H1 (cell line): ENCODE data around the gene KTN1. TPM values are rescaled to one million over a fixed set of nuclear protein-coding genes. Genes with fewer than 3 reads are reported as not detected.

Experiments used
- CTCF ChIA-PET: fragments of 300-600 bp; sonication (Branson Sonifier 250); formaldehyde crosslinking; loops from one replicate; lab custom pipeline; 2021; ENCODE audit not compliant: partially characterized antibody; lab: Charles Lee
- POLR2A ChIA-PET: fragments of 300-600 bp; sonication (Branson Sonifier 250); formaldehyde crosslinking; loops from one replicate; lab custom pipeline; 2021; ENCODE audit warnings: inconsistent platforms; ENCODE audit not compliant: partially characterized antibody; lab: Charles Lee
- DNase-seq, 2 experiments: peaks; one replicate each; pipeline versions ENCODE4 v3.0.0 to v3.0.0-alpha.2; 2010 to 2022; ENCODE audit warnings: low spot score in 2 of 2, low read depth in 1 of 2, mixed read lengths in 1 of 2
- FAIRE-seq: peaks from 2 replicates; lab custom pipeline; 2011; peaks lifted over from hg19 to GRCh38; lab: Jason Lieb, UNC
- H2AFZ ChIP-seq: 2 replicates; pipeline ENCODE4 v1.8.1; 2012; ENCODE audit warnings: low read length, inconsistent platforms
- H2AK5ac ChIP-seq: 2 replicates; pipeline ENCODE4 v1.6.1; 2013; ENCODE audit warnings: low read depth, low read length
- H2BK120ac ChIP-seq: replicated peaks from 2 replicates; pipeline ENCODE3; 2013; ENCODE audit warnings: low read depth, low read length, inconsistent platforms
- H2BK12ac ChIP-seq: 2 replicates; pipeline ENCODE4 v1.6.1; 2013; ENCODE audit warnings: low read depth, low read length
- H2BK15ac ChIP-seq: 2 replicates; pipeline ENCODE4 v1.6.1; 2013; ENCODE audit warnings: low read length
- H2BK20ac ChIP-seq: 2 replicates; pipeline ENCODE4 v1.6.1; 2013; ENCODE audit warnings: low read length
- H2BK5ac ChIP-seq: 2 replicates; pipeline ENCODE4 v1.6.1; 2013; ENCODE audit warnings: low read depth, low read length
- H3K14ac ChIP-seq: 2 replicates; pipeline ENCODE4 v1.6.1; 2013; ENCODE audit warnings: inconsistent platforms; ENCODE audit not compliant: insufficient read length
- H3K18ac ChIP-seq: 2 replicates; pipeline ENCODE4 v1.6.1; 2013; ENCODE audit warnings: low read length; ENCODE audit errors: extremely low read depth
- H3K23ac ChIP-seq: 2 replicates; pipeline ENCODE4 v1.6.1; 2013; ENCODE audit warnings: inconsistent platforms; ENCODE audit not compliant: insufficient read length
- H3K23me2 ChIP-seq: 2 replicates; pipeline ENCODE4 v1.6.1; 2013; ENCODE audit warnings: low read depth, low read length
- H3K27ac ChIP-seq: 2 replicates; pipeline ENCODE4 v1.6.1; 2011; ENCODE audit warnings: low read depth, low read length, inconsistent platforms
- H3K27me3 ChIP-seq, 4 experiments: replicated peaks in 1 of 4; 1 replicate in 1 of 4; 2 replicates in 3 of 4; pipeline versions ENCODE4 v1.6.1 to v1.8.1; 2011 to 2013; ENCODE audit warnings: low read length in 3 of 4, mild to moderate bottlenecking in 3 of 4, inconsistent platforms in 2 of 4, mixed read lengths in 2 of 4, moderate library complexity in 1 of 4; ENCODE audit not compliant: control insufficient read depth in 3 of 4, insufficient read depth in 3 of 4; ENCODE audit errors: extremely low read depth in 1 of 4
- H3K36me3 ChIP-seq, 4 experiments: 2 replicates each; pipeline versions ENCODE4 v1.6.1 to v1.8.1; 2011 to 2013; ENCODE audit warnings: mild to moderate bottlenecking in 4 of 4, low read length in 3 of 4, moderate library complexity in 2 of 4, control low read depth in 1 of 4, inconsistent platforms in 1 of 4; ENCODE audit not compliant: insufficient read depth in 4 of 4, control insufficient read depth in 2 of 4
- H3K4ac ChIP-seq: replicated peaks from 2 replicates; pipeline ENCODE3; 2013; ENCODE audit warnings: low read length, low read depth, mixed read lengths, inconsistent platforms; ENCODE audit not compliant: insufficient read length
- H3K4me1 ChIP-seq, 4 experiments: replicated peaks in 1 of 4; 1 replicate in 1 of 4; 2 replicates in 3 of 4; pipeline versions ENCODE4 v1.6.1 to v1.8.1; 2011 to 2013; ENCODE audit warnings: low read length in 3 of 4, inconsistent platforms in 2 of 4, mixed read lengths in 1 of 4; ENCODE audit not compliant: insufficient read depth in 4 of 4, control insufficient read depth in 3 of 4
- H3K4me2 ChIP-seq, 2 experiments: 2 replicates each; pipeline versions ENCODE4 v1.6.1 to v1.8.1; 2011 to 2013; ENCODE audit warnings: low read depth in 2 of 2, low read length in 2 of 2, control low read depth in 1 of 2, inconsistent platforms in 1 of 2, mild to moderate bottlenecking in 1 of 2; ENCODE audit not compliant: insufficient read depth in 1 of 2
- H3K4me3 ChIP-seq, 4 experiments: fragments of 200-600, 300-600 bp in 1 of 4; sonication (generic), shearing (Covaris generic), sonication (Bioruptor Twin) in 1 of 4; 2 replicates each; pipeline versions ENCODE4 v1.5.1 to v1.8.1; 2011 to 2016; ENCODE audit warnings: low read length in 4 of 4, low read depth in 3 of 4, control low read depth in 2 of 4, inconsistent platforms in 2 of 4, mild to moderate bottlenecking in 2 of 4, mixed read lengths in 1 of 4, moderate library complexity in 1 of 4; ENCODE audit not compliant: insufficient read depth in 2 of 4; ENCODE audit errors: extremely low read depth in 1 of 4
- H3K56ac ChIP-seq: replicated peaks from 2 replicates; pipeline ENCODE3; 2013; ENCODE audit warnings: low read depth, mild to moderate bottlenecking, mixed read lengths, low read length, inconsistent platforms; ENCODE audit not compliant: insufficient read length
- H3K79me1 ChIP-seq: 2 replicates; pipeline ENCODE4 v1.6.1; 2013; ENCODE audit warnings: low read depth, low read length, control low read depth
- H3K79me2 ChIP-seq, 2 experiments: 2 replicates each; pipeline versions ENCODE4 v1.6.1 to v1.8.1; 2012 to 2013; ENCODE audit warnings: low read length in 2 of 2, mild to moderate bottlenecking in 2 of 2, inconsistent platforms in 1 of 2; ENCODE audit not compliant: insufficient read depth in 2 of 2, control insufficient read depth in 1 of 2
- H3K9ac ChIP-seq, 4 experiments: replicated peaks in 1 of 4; 1 replicate in 1 of 4; 2 replicates in 3 of 4; pipeline versions ENCODE4 v1.6.1 to v1.8.1; 2011 to 2013; ENCODE audit warnings: low read depth in 3 of 4, low read length in 3 of 4, control low read depth in 2 of 4, mild to moderate bottlenecking in 2 of 4, moderate library complexity in 2 of 4, inconsistent platforms in 1 of 4; ENCODE audit errors: extremely low read depth in 1 of 4
- H3K9me3 ChIP-seq, 2 experiments: 2 replicates each; pipeline versions ENCODE4 v1.6.1 to v1.8.1; 2012 to 2013; ENCODE audit warnings: mild to moderate bottlenecking in 2 of 2, moderate library complexity in 2 of 2, control low read depth in 1 of 2, inconsistent platforms in 1 of 2, low read depth in 1 of 2, low read length in 1 of 2, mixed read lengths in 1 of 2; ENCODE audit not compliant: insufficient read depth in 2 of 2
- H4K20me1 ChIP-seq, 2 experiments: replicated peaks in 1 of 2; 2 replicates each; pipeline versions ENCODE3 to v1.8.1; 2011 to 2013; ENCODE audit warnings: inconsistent platforms in 2 of 2, low read length in 2 of 2, mild to moderate bottlenecking in 1 of 2; ENCODE audit not compliant: insufficient read depth in 2 of 2, control insufficient read depth in 1 of 2
- H4K5ac ChIP-seq: 2 replicates; pipeline ENCODE4 v1.6.1; 2013; ENCODE audit warnings: low read length, low read depth, mixed read lengths, inconsistent platforms; ENCODE audit not compliant: insufficient read length
- H4K8ac ChIP-seq: 2 replicates; pipeline ENCODE4 v1.8.0; 2013; ENCODE audit warnings: mild to moderate bottlenecking, moderate library complexity, low read length, inconsistent platforms; ENCODE audit not compliant: insufficient read depth; ENCODE audit errors: extremely low read depth
- H4K91ac ChIP-seq: replicated peaks from 2 replicates; pipeline ENCODE3; 2013; ENCODE audit warnings: low read length, mixed read lengths, inconsistent platforms; ENCODE audit not compliant: insufficient read length
- ASH2L ChIP-seq: fragments of 200-600, 300-600 bp; sonication (generic); IDR thresholded peaks from one replicate; pipeline ENCODE4 v1.7.1; 2017; ENCODE audit warnings: low read length
- ATF2 ChIP-seq: IDR thresholded peaks from 2 replicates; pipeline ENCODE4 v1.6.1; 2012; ENCODE audit warnings: low read length, inconsistent platforms
- BCL11A ChIP-seq, 2 experiments: IDR thresholded peaks; one replicate each; pipeline ENCODE4 v1.6.1; 2011; ENCODE audit warnings: low read depth in 2 of 2, low read length in 2 of 2, mild to moderate bottlenecking in 2 of 2
- CEBPB ChIP-seq: IDR thresholded peaks from 2 replicates; pipeline ENCODE4 v1.6.1; 2012; ENCODE audit warnings: low read depth, low read length
- CREB1 ChIP-seq: IDR thresholded peaks from 2 replicates; pipeline ENCODE4 v1.6.1; 2012; ENCODE audit warnings: inconsistent platforms
- GTF2F1 ChIP-seq: IDR thresholded peaks from 2 replicates; pipeline ENCODE4 v1.6.1; 2012; ENCODE audit warnings: low read depth, low read length, improper control_type of control experiment, borderline replicate concordance
- HDAC6 ChIP-seq: IDR thresholded peaks from one replicate; pipeline ENCODE4 v1.7.1; 2012; ENCODE audit warnings: low read depth, mild to moderate bottlenecking, inconsistent platforms, low read length, moderate library complexity
- KDM1A ChIP-seq: fragments of 200-600, 300-600 bp; sonication (generic); IDR thresholded peaks from 2 replicates; pipeline ENCODE4 v1.7.1; 2016; ENCODE audit warnings: mild to moderate bottlenecking, low read length, borderline replicate concordance
- KDM4A ChIP-seq: IDR thresholded peaks from one replicate; pipeline ENCODE4 v1.7.1; 2012; ENCODE audit warnings: low read depth, mild to moderate bottlenecking, moderate library complexity, low read length, inconsistent platforms; ENCODE audit not compliant: severe bottlenecking
- NANOG ChIP-seq: IDR thresholded peaks from 2 replicates; pipeline ENCODE4 v1.6.1; 2011; ENCODE audit warnings: low read length, low read depth, mild to moderate bottlenecking, inconsistent platforms; ENCODE audit not compliant: insufficient read depth, poor library complexity, severe bottlenecking
- SRF ChIP-seq: IDR thresholded peaks from 2 replicates; pipeline ENCODE4 v1.6.1; 2011; ENCODE audit warnings: mild to moderate bottlenecking, low read depth, low read length, moderate library complexity
- YY1 ChIP-seq: IDR thresholded peaks from 2 replicates; pipeline ENCODE4 v1.6.1; 2011; ENCODE audit warnings: low read depth, mild to moderate bottlenecking, low read length
- WGBS, 2 experiments: shearing (Covaris generic) in 1 of 2; methylation state at CpG; one replicate each; pipeline versions ENCODE4 v1.1.6 to v1.1.7; 2013 to 2015; ENCODE audit warnings: low lambda C conversion rate in 2 of 2, mixed read lengths in 2 of 2, inconsistent platforms in 1 of 2, low coverage in 1 of 2, missing lambda C conversion rate in 1 of 2; ENCODE audit not compliant: insufficient replicate concordance in 2 of 2, insufficient coverage in 1 of 2, insufficient read length in 1 of 2; ENCODE audit errors: extremely low coverage in 1 of 2, missing lambda C conversion rate in 1 of 2; 5-methylcytosine and 5-hydroxymethylcytosine counted together
- polyA plus RNA-seq, 7 experiments: library from polyadenylated mRNA; depleted of rRNA in 3 of 7; stranded (reverse) in 5 of 7; unstranded in 2 of 7; fragments of >200 nt in 5 of 7; fragments of 200-250 nt in 2 of 7; gene quantifications; 1 replicate in 5 of 7; 2 replicates in 1 of 7; 4 replicates in 1 of 7; pipeline versions ENCODE4 v1.2.1 to v1.2.3, GENCODE V29; 2011 to 2013; ENCODE audit warnings: missing spikeins in 2 of 7, mixed read lengths in 2 of 7
- total RNA-seq: library from RNA; stranded (reverse); fragmentation: NEBNext Ultra II Directional; extraction: Animal tissue kit (Norgen Biotek cat#: 25700); gene quantifications from 2 replicates; pipeline ENCODE4 v1.2.1, GENCODE V29; 2021
- TF ChIP-seq, protein P1 (sequence below): IDR thresholded peaks from 2 replicates; pipeline ENCODE4 v1.6.1; 2012; ENCODE audit warnings: inconsistent platforms

The KTN1 gene
- total and polyA plus RNA-seq, 2 of the 8 experiments (the other 6 are each of a cell fraction or from before 2014, with no cell fraction given): 15.4 to 151 TPM

GRCh38 chr14:55650992-55651391, 71.0 kb downstream of the KTN1 start:
- Histone ChIP-seq H2BK15ac (no peak overlapping the region), H3K4ac (no peak overlapping the region), H3K4me1 (no peaks in the 10 kb centered on the region), H4K5ac (no peak overlapping the region), H3K79me1 (no peaks in the 10 kb centered on the region), H3K9me3 (no peaks in the 10 kb centered on the region), H3K4me3 (no peak overlapping the region), H3K79me2 (no peaks in the 10 kb centered on the region), H2AFZ (no peak overlapping the region), H3K56ac (no peak overlapping the region), H2AK5ac (no peak overlapping the region), H3K36me3 (peaks cover 0 to 66% (median 25%) of the 10 kb centered on the region in 4 experiments; a peak in 6 of 8 replicates), H3K23ac (no peak overlapping the region), H2BK120ac (no peak overlapping the region), H4K20me1 (no peaks in the 10 kb centered on the region), H3K18ac (no peak overlapping the region), H3K27ac (no peak overlapping the region), H2BK5ac (no peak overlapping the region), H3K14ac (no peak overlapping the region), H3K9ac (no peak overlapping the region), H4K91ac (no peak overlapping the region), H2BK12ac (no peak overlapping the region), H3K27me3 (no peaks in the 10 kb centered on the region), H3K23me2 (no peaks in the 10 kb centered on the region), H3K4me2 (no peak overlapping the region), H4K8ac (no peak overlapping the region), H2BK20ac (no peak overlapping the region)
- DNase-seq (no peak), FAIRE-seq (no peak)
- 93% methylated on average over 1 of the region's 1 CpG; no CpG with 5 or more reads in 1 of the 2 experiments for WGBS, 2 experiments
- TF ChIP-seq YY1 (no peak), SRF (no peak), NANOG (no peak), KDM4A (no peak), ASH2L (no peak), HDAC6 (no peak), ATF2 (no peak), KDM1A (no peak), GTF2F1 (no peak), CEBPB (no peak), CREB1 (no peak), BCL11A (IDR thresholded peaks at IDR 0.05; ENCODE audit: low read depth in 2 of 2, low read length in 2 of 2) (no peak)
- TF ChIP-seq, protein P1, sequence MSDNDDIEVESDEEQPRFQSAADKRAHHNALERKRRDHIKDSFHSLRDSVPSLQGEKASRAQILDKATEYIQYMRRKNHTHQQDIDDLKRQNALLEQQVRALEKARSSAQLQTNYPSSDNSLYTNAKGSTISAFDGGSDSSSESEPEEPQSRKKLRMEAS: no peak
- ChIA-PET CTCF (interaction anchor here (0.8 to 1.1 kb wide), 3 partner anchors 14 to 836 kb away, joined by 3 read pairs; no protein-coding TSS in a partner anchor), POLR2A (no interaction called here)
